GM10248 (cell line): ENCODE results near the gene HOXD9.

Experiments
- CTCF ChIA-PET: fragments of 300-600 bp; sonication (Branson Sonifier 250); formaldehyde crosslinking; extraction: SDS; loops from one replicate; lab custom pipeline; 2021; ENCODE audit warnings: antibody characterized with exemption; lab: Yijun Ruan, JAX
- POLR2A ChIA-PET: fragments of 350-650 bp; sonication (Branson Sonifier 250); formaldehyde crosslinking; extraction: SDS; loops from one replicate; lab custom pipeline; 2020; ENCODE audit warnings: antibody characterized with exemption; lab: Yijun Ruan, JAX
- DNase-seq: peaks from one replicate; pipeline ENCODE4 v3.0.0; 2012; ENCODE audit errors: extremely low spot score
- TF ChIP-seq, protein P1 (sequence below): IDR thresholded peaks from 2 replicates; pipeline ENCODE4 v1.5.1; 2012; ENCODE audit warnings: mild to moderate bottlenecking, low read depth; ENCODE audit errors: extremely low read depth, missing control alignments, control extremely low read depth

HOXD9 gene

DNA sequence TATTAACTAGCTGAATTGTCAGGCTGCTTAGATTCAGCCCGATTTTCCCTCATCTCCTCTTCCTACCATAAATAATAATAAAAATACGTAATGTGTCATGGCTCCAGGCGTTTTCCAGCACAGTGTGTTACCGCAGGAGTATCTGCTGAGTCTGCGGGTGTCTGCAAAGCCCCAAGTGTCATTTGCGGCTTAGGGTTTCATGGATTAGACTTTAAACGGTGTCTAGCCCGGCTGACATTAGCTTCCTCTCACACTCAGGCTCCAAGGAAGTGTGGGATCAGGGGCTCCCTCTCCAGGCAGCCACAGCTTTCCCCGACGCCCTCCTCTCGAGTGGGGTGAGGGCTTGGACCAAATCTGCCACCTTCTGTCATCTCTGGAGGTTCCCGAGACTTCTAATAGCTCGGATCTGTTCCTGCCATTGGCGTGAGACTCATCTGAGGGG is 51.9 kb downstream of the HOXD9 start:
- CTCF ChIA-PET, result interaction anchor here (0.9 to 1.5 kb wide), 4 partner anchors 8 to 34 kb away, joined by 3 to 5 read pairs (median 4); no protein-coding TSS in a partner anchor
- DNase-seq, result no peak
- POLR2A ChIA-PET, result no interaction called here
- TF ChIP-seq, protein P1, sequence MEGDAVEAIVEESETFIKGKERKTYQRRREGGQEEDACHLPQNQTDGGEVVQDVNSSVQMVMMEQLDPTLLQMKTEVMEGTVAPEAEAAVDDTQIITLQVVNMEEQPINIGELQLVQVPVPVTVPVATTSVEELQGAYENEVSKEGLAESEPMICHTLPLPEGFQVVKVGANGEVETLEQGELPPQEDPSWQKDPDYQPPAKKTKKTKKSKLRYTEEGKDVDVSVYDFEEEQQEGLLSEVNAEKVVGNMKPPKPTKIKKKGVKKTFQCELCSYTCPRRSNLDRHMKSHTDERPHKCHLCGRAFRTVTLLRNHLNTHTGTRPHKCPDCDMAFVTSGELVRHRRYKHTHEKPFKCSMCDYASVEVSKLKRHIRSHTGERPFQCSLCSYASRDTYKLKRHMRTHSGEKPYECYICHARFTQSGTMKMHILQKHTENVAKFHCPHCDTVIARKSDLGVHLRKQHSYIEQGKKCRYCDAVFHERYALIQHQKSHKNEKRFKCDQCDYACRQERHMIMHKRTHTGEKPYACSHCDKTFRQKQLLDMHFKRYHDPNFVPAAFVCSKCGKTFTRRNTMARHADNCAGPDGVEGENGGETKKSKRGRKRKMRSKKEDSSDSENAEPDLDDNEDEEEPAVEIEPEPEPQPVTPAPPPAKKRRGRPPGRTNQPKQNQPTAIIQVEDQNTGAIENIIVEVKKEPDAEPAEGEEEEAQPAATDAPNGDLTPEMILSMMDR, result no peak
